IPS-20b (cell line): ENCODE data around the gene WWOX.

Experiments
- H3K27ac ChIP-seq: one replicate; pipeline ENCODE4 v1.5.1; 2013; ENCODE audit warnings: low read length
- H3K27me3 ChIP-seq: 2 replicates; pipeline ENCODE4 v1.6.1; 2013; ENCODE audit warnings: mild to moderate bottlenecking, low read length, inconsistent platforms; ENCODE audit not compliant: insufficient read depth
- H3K36me3 ChIP-seq: 2 replicates; pipeline ENCODE4 v1.6.1; 2013; ENCODE audit warnings: low read depth, mild to moderate bottlenecking, inconsistent platforms, low read length, moderate library complexity; ENCODE audit not compliant: insufficient read depth
- H3K4me1 ChIP-seq: 2 replicates; pipeline ENCODE4 v1.6.1; 2013; ENCODE audit warnings: mild to moderate bottlenecking, control low read depth, inconsistent platforms, low read length, moderate library complexity; ENCODE audit not compliant: insufficient read depth
- H3K4me3 ChIP-seq: 2 replicates; pipeline ENCODE4 v1.5.1; 2013; ENCODE audit warnings: mild to moderate bottlenecking, low read length, inconsistent platforms
- H3K9ac ChIP-seq: 2 replicates; pipeline ENCODE4 v1.6.1; 2013; ENCODE audit warnings: low read depth, mild to moderate bottlenecking, inconsistent platforms, low read length, moderate library complexity
- H3K9me3 ChIP-seq: 2 replicates; pipeline ENCODE4 v1.6.1; 2013; ENCODE audit warnings: mild to moderate bottlenecking, low read depth, low read length, inconsistent platforms; ENCODE audit not compliant: insufficient read depth

Gene WWOX

GRCh38 chr16:78489631-78490030 lies 390.2 kb downstream of the WWOX start:
- no peaks in the 10 kb centered on the region for H3K9me3 ChIP-seq

GRCh38 chr16:78490431-78490830 lies 391.0 kb downstream of the WWOX start:
- Histone ChIP-seq H3K9me3 (no peaks in the 10 kb centered on the region), H3K27me3 (no peaks in the 10 kb centered on the region), H3K9ac (no peak overlapping the region), H3K4me1 (peaks cover 3% of the 10 kb centered on the region; the same call in 1 of the 2 replicates), H3K27ac (no peak overlapping the region), H3K36me3 (no peaks in the 10 kb centered on the region), H3K4me3 (no peak overlapping the region)

More at GRCh38 chr16:78489631-78490030, 390.2 kb downstream of the WWOX start:
- H3K27me3 ChIP-seq: no peaks in the 10 kb centered on the region
- no peaks in the 10 kb centered on the region for H3K36me3 ChIP-seq
- no peak overlapping the region for H3K4me3 ChIP-seq
- H3K4me1 ChIP-seq: peaks cover 3% of the 10 kb centered on the region; the same call in 1 of the 2 replicates
- no peak overlapping the region for H3K27ac ChIP-seq
- no peak overlapping the region for H3K9ac ChIP-seq

GRCh38 chr16:78490847-78491246 lies 391.4 kb downstream of the WWOX start:
- no peaks in the 10 kb centered on the region for H3K27me3 ChIP-seq
- H3K27ac ChIP-seq: no peak overlapping the region
- no peak overlapping the region for H3K9ac ChIP-seq
- H3K9me3 ChIP-seq: no peaks in the 10 kb centered on the region
- H3K4me3 ChIP-seq: no peak overlapping the region
- no peaks in the 10 kb centered on the region for H3K36me3 ChIP-seq
- peaks cover 3% of the 10 kb centered on the region; the same call in 1 of the 2 replicates for H3K4me1 ChIP-seq

GRCh38 chr16:78493573-78493972 lies 394.1 kb downstream of the WWOX start:
- Histone ChIP-seq H3K4me3 (no peak overlapping the region), H3K27me3 (no peaks in the 10 kb centered on the region), H3K9ac (no peak overlapping the region), H3K4me1 (peaks cover 3% of the 10 kb centered on the region; the same call in 1 of the 2 replicates), H3K27ac (no peak overlapping the region), H3K9me3 (no peaks in the 10 kb centered on the region), H3K36me3 (no peaks in the 10 kb centered on the region)

- no peaks in the 10 kb centered on the region for H3K36me3 ChIP-seq
- H3K9me3 ChIP-seq: no peaks in the 10 kb centered on the region
- H3K4me3 ChIP-seq: no peak overlapping the region
- H3K9ac ChIP-seq: no peak overlapping the region
- no peaks in the 10 kb centered on the region for H3K27me3 ChIP-seq
- H3K27ac ChIP-seq: no peak overlapping the region
- H3K4me1 ChIP-seq: peaks cover 3% of the 10 kb centered on the region; the same call in 1 of the 2 replicates
Observed at GRCh38 chr16:78494105-78494504, 394.7 kb downstream of the WWOX start.

GRCh38 chr16:78494674-78495073 lies 395.2 kb downstream of the WWOX start:
- H3K9ac ChIP-seq: no peak overlapping the region

GRCh38 chr16:78496189-78496588 lies 396.7 kb downstream of the WWOX start:
- Histone ChIP-seq H3K27ac (no peak overlapping the region), H3K36me3 (no peaks in the 10 kb centered on the region), H3K27me3 (no peaks in the 10 kb centered on the region), H3K4me3 (no peak overlapping the region), H3K9me3 (no peaks in the 10 kb centered on the region), H3K4me1 (peaks cover 3% of the 10 kb centered on the region; the same call in 1 of the 2 replicates), H3K9ac (no peak overlapping the region)

More at GRCh38 chr16:78494674-78495073, 395.2 kb downstream of the WWOX start:
- H3K27ac ChIP-seq: no peak overlapping the region
- H3K36me3 ChIP-seq: no peaks in the 10 kb centered on the region
- no peak overlapping the region for H3K4me3 ChIP-seq
- no peaks in the 10 kb centered on the region for H3K27me3 ChIP-seq
- H3K4me1 ChIP-seq: peaks cover 3% of the 10 kb centered on the region; the same call in 1 of the 2 replicates
- H3K9me3 ChIP-seq: no peaks in the 10 kb centered on the region

- Histone ChIP-seq H3K9me3 (no peaks in the 10 kb centered on the region), H3K4me1 (peaks cover under 1% of the 10 kb centered on the region; the same call in 1 of the 2 replicates), H3K36me3 (no peaks in the 10 kb centered on the region), H3K9ac (no peak overlapping the region), H3K4me3 (no peak overlapping the region), H3K27ac (no peak overlapping the region), H3K27me3 (no peaks in the 10 kb centered on the region)
Observed at GRCh38 chr16:78499399-78499798, 399.9 kb downstream of the WWOX start.

- Histone ChIP-seq H3K4me3 (no peak overlapping the region), H3K27ac (no peak overlapping the region), H3K27me3 (no peaks in the 10 kb centered on the region), H3K9ac (no peak overlapping the region), H3K4me1 (peaks cover 6% of the 10 kb centered on the region; the same call in 1 of the 2 replicates), H3K9me3 (no peaks in the 10 kb centered on the region), H3K36me3 (no peaks in the 10 kb centered on the region)
Observed at GRCh38 chr16:78500659-78501270, 401.3 kb downstream of the WWOX start.

- Histone ChIP-seq H3K36me3 (no peaks in the 10 kb centered on the region), H3K9me3 (no peaks in the 10 kb centered on the region), H3K9ac (no peak overlapping the region), H3K27me3 (no peaks in the 10 kb centered on the region), H3K4me3 (no peak overlapping the region), H3K27ac (no peak overlapping the region), H3K4me1 (peaks cover 6% of the 10 kb centered on the region; the same call in 1 of the 2 replicates)
Observed at GRCh38 chr16:78501744-78502143, 402.3 kb downstream of the WWOX start.

GRCh38 chr16:78502812-78503350 lies 403.4 kb downstream of the WWOX start:
- Histone ChIP-seq H3K27ac (no peak overlapping the region), H3K4me3 (no peak overlapping the region), H3K36me3 (no peaks in the 10 kb centered on the region), H3K4me1 (peaks cover 6% of the 10 kb centered on the region; the same call in 1 of the 2 replicates), H3K9ac (no peak overlapping the region), H3K9me3 (no peaks in the 10 kb centered on the region), H3K27me3 (no peaks in the 10 kb centered on the region)

- no peaks in the 10 kb centered on the region for H3K36me3 ChIP-seq
Observed at GRCh38 chr16:78503602-78504001, 404.1 kb downstream of the WWOX start.

More at GRCh38 chr16:78503602-78504001, 404.1 kb downstream of the WWOX start:
- Histone ChIP-seq H3K27ac (no peak overlapping the region), H3K27me3 (no peaks in the 10 kb centered on the region), H3K9ac (no peak overlapping the region), H3K4me1 (peaks cover 6% of the 10 kb centered on the region; the same call in 1 of the 2 replicates), H3K4me3 (no peak overlapping the region), H3K9me3 (no peaks in the 10 kb centered on the region)
